Uterus (tissue), 4 donors: ENCODE measurements around the gene IGFBPL1. TPM values are rescaled to one million over a fixed set of nuclear protein-coding genes. Genes with fewer than 3 reads are reported as not detected.
"Not testable (repeated sequence)": the region's sequence is repeated elsewhere in the genome, so short reads cannot be mapped to it uniquely, and the experiment has no call there.

ENCODE experiments used
- DNase-seq, 2 donors: peaks; one replicate each; pipeline ENCODE4 v3.0.0-alpha.2; 2019 to 2020
- H3K27ac ChIP-seq, 2 donors: fragments of 200-600 bp; sonication (generic); 1 replicate in 1 of 2; 2 replicates in 1 of 2; pipeline ENCODE4 v1.5.1; 2016 to 2018
- H3K27me3 ChIP-seq, 2 donors: fragments of 200-600 bp; sonication (generic); one replicate each; pipeline ENCODE4 v1.5.1; 2018 to 2019; ENCODE audit warnings: control low read depth in 1 of 2
- H3K36me3 ChIP-seq, 2 donors: fragments of 200-600 bp; sonication (generic); one replicate each; pipeline ENCODE4 v1.5.1; 2019; ENCODE audit warnings: control low read depth in 1 of 2
- H3K4me1 ChIP-seq, 2 donors: fragments of 200-600 bp; sonication (generic); one replicate each; pipeline ENCODE4 v1.5.1; 2018 to 2019; ENCODE audit warnings: control low read depth in 1 of 2
- H3K4me3 ChIP-seq, 2 donors: fragments of 200-600 bp; sonication (generic); 1 replicate in 1 of 2; 2 replicates in 1 of 2; pipeline ENCODE4 v1.5.1; 2018 to 2019; ENCODE audit warnings: mild to moderate bottlenecking in 1 of 2
- H3K9me3 ChIP-seq, 2 donors: fragments of 200-600 bp; sonication (generic); one replicate each; pipeline ENCODE4 v1.5.1; 2019; ENCODE audit warnings: control low read depth in 1 of 2
- CTCF ChIP-seq, 4 experiments: fragments of 200-600 bp in 2 of 4; fragments of 450-650 bp in 2 of 4; sonication (generic) in 2 of 4; IDR thresholded peaks; one replicate each; pipeline ENCODE4 v1.5.1; 2016 to 2019; ENCODE audit warnings: antibody characterized with exemption in 4 of 4, mild to moderate bottlenecking in 2 of 4, moderate library complexity in 1 of 4
- POLR2A ChIP-seq, 2 donors: fragments of 450-650 bp; IDR thresholded peaks; one replicate each; pipeline ENCODE4 v1.6.1; 2016; ENCODE audit warnings: antibody characterized with exemption in 2 of 2, mild to moderate bottlenecking in 1 of 2, moderate library complexity in 1 of 2
- intact Hi-C: fragments of 100-400 bp; cut with DNase I; formaldehyde crosslinking; loops from one replicate; pipeline ENCODE4 v1.15.1; 2023; ENCODE audit warnings: low total_unique reads
- total RNA-seq, 4 donors: library from RNA; depleted of rRNA in 3 of 4; stranded (reverse); fragments of >200 nt in 3 of 4; gene quantifications; one replicate each; pipeline versions ENCODE4 v1.1.0 to v1.2.4, GENCODE V29; 2014 to 2023
- donor health status: DM: yes; HTN: yes; CAD: no.

IGFBPL1 gene, protein sequence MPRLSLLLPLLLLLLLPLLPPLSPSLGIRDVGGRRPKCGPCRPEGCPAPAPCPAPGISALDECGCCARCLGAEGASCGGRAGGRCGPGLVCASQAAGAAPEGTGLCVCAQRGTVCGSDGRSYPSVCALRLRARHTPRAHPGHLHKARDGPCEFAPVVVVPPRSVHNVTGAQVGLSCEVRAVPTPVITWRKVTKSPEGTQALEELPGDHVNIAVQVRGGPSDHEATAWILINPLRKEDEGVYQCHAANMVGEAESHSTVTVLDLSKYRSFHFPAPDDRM
- total RNA-seq, result 1 to 10 TPM in 1 of 4 donors, under 1 TPM in 1, not detected in 2; 0.55 to 1.3 TPM

- Histone ChIP-seq H3K36me3 (no peaks in the 10 kb centered on the region), H3K27ac (no peak within 1 kb of the TSS), H3K4me1 (no peaks in the 10 kb centered on the region), H3K9me3 (no peaks in the 10 kb centered on the region), H3K4me3 (no peak within 1 kb of the TSS), H3K27me3 (no peaks in the 10 kb centered on the region)
- intact Hi-C loops, result no loop called here
- no peak for DNase-seq
- TF ChIP-seq POLR2A (IDR thresholded peaks at IDR 0.05) (no peak), CTCF (IDR thresholded peaks at IDR 0.05) (no peak)
Measured at GRCh38 chr9:38423973-38424843, at the start of gene IGFBPL1. IGFBPL1 (minus strand) TSS chr9:38424454; CDS start chr9:38424424, 30 bp downstream.

GRCh38 chr9:38472583-38473249, 48.5 kb upstream of the IGFBPL1 start:
- H3K27ac ChIP-seq, H3K4me1 ChIP-seq, H3K9me3 ChIP-seq, H3K36me3 ChIP-seq, intact Hi-C loops, H3K27me3 ChIP-seq, H3K4me3 ChIP-seq, DNase-seq: not testable (repeated sequence)

- no peak overlapping the region for H3K27ac ChIP-seq
- H3K9me3 ChIP-seq, result no peaks in the 10 kb centered on the region
- H3K4me1 ChIP-seq, result no peaks in the 10 kb centered on the region
- no peak for DNase-seq
- no peak for TF ChIP-seq POLR2A (IDR thresholded peaks at IDR 0.05)
- TF ChIP-seq CTCF (IDR thresholded peaks at IDR 0.05), result no peak
- H3K36me3 ChIP-seq, result no peaks in the 10 kb centered on the region
- H3K4me3 ChIP-seq, result no peak overlapping the region
- no peaks in the 10 kb centered on the region for H3K27me3 ChIP-seq
- intact Hi-C loops, result no loop called here
Measured at GRCh38 chr9:38467404-38467803, 43.1 kb upstream of the IGFBPL1 start.

- no peak for TF ChIP-seq POLR2A (IDR thresholded peaks at IDR 0.05)
- no peak for TF ChIP-seq CTCF (IDR thresholded peaks at IDR 0.05)
- Histone ChIP-seq H3K9me3 (peaks cover 0 to 9% of the 10 kb centered on the region in 2 donors), H3K27me3 (no peaks in the 10 kb centered on the region), H3K4me3 (no peak overlapping the region), H3K36me3 (no peaks in the 10 kb centered on the region), H3K4me1 (no peaks in the 10 kb centered on the region), H3K27ac (no peak overlapping the region)
- DNase-seq, result no peak
- intact Hi-C loops, result no loop called here
Measured at GRCh38 chr9:38453835-38454234, 29.6 kb upstream of the IGFBPL1 start.

- H3K4me3 ChIP-seq, result no peak overlapping the region
- peaks cover 0 to 9% of the 10 kb centered on the region in 2 donors for H3K9me3 ChIP-seq
- no peak overlapping the region for H3K27ac ChIP-seq
- intact Hi-C loops, result no loop called here
- DNase-seq, result no peak
- no peak for TF ChIP-seq CTCF (IDR thresholded peaks at IDR 0.05)
- no peak for TF ChIP-seq POLR2A (IDR thresholded peaks at IDR 0.05)
- no peaks in the 10 kb centered on the region for H3K27me3 ChIP-seq
- H3K36me3 ChIP-seq, result no peaks in the 10 kb centered on the region
- no peaks in the 10 kb centered on the region for H3K4me1 ChIP-seq
Measured at GRCh38 chr9:38451162-38451561, 26.9 kb upstream of the IGFBPL1 start.
